WTC11 (cell line): Measurements from ENCODE around the gene MYO5C. TPM values are rescaled to one million over a fixed set of nuclear protein-coding genes. Genes with fewer than 3 reads are reported as not detected.

Source experiments
- ATAC-seq: fragments of 200-7000 bp; cut with Tn5 transposase; 2 replicates; pipeline ENCODE4 v1.10.0; 2021; ENCODE audit warnings: mild to moderate bottlenecking, moderate library complexity
- CTCF ChIA-PET: fragments of 300-600 bp; sonication (Branson Sonifier 250); formaldehyde crosslinking; loops from one replicate; lab custom pipeline; 2021; ENCODE audit warnings: antibody characterized with exemption; lab: Charles Lee
- POLR2A ChIA-PET: fragments of 350-600 bp; sonication (Branson Sonifier 250); formaldehyde crosslinking; loops from one replicate; lab custom pipeline; 2021; ENCODE audit warnings: antibody characterized with exemption; lab: Charles Lee
- DNase-seq: peaks from one replicate; pipeline ENCODE4 v3.0.0; 2021; ENCODE audit warnings: low spot score
- H3K27ac Mint-ChIP-seq: 2 replicates; pipeline ENCODE4 v1.8.0; 2021; ENCODE audit warnings: mixed read lengths
- H3K27me3 Mint-ChIP-seq: 2 replicates; pipeline ENCODE4 v1.8.0; 2021; ENCODE audit warnings: low read depth, mild to moderate bottlenecking, moderate library complexity, mixed read lengths
- H3K36me3 Mint-ChIP-seq: 2 replicates; pipeline ENCODE4 v1.8.0; 2021; ENCODE audit warnings: mixed read lengths
- H3K4me1 Mint-ChIP-seq: 2 replicates; pipeline ENCODE4 v1.8.0; 2022; ENCODE audit warnings: mixed read lengths
- H3K4me3 Mint-ChIP-seq: 2 replicates; pipeline ENCODE4 v1.8.0; 2021; ENCODE audit warnings: mild to moderate bottlenecking, moderate library complexity, mixed read lengths
- H3K9me3 Mint-ChIP-seq: 2 replicates; pipeline ENCODE4 v1.8.0; 2021; ENCODE audit warnings: mixed read lengths
- ATF1 ChIP-seq: sonication (generic); formaldehyde crosslinking; IDR thresholded peaks from 2 replicates; pipeline ENCODE4 v1.8.1; 2023; ENCODE audit warnings: mild to moderate bottlenecking, moderate library complexity, missing genetic modification reagents
- CREB1 ChIP-seq: sonication (generic); formaldehyde crosslinking; IDR thresholded peaks from 2 replicates; pipeline ENCODE4 v1.8.0; 2023; ENCODE audit warnings: mild to moderate bottlenecking, missing genetic modification reagents
- CREM ChIP-seq: sonication (generic); formaldehyde crosslinking; IDR thresholded peaks from 2 replicates; pipeline ENCODE4 v1.8.1; 2022; ENCODE audit warnings: mild to moderate bottlenecking, missing genetic modification reagents, moderate library complexity
- GTF2I ChIP-seq: fragments of 250-450 bp; sonication (Bioruptor Pico); conservative IDR thresholded peaks from 2 replicates; pipeline ENCODE4 v1.4.0; 2021; ENCODE audit warnings: mild to moderate bottlenecking
- IRF2 ChIP-seq: sonication (generic); formaldehyde crosslinking; IDR thresholded peaks from 2 replicates; pipeline ENCODE4 v1.8.0; 2022; ENCODE audit warnings: low read depth, missing genetic modification reagents, borderline replicate concordance
- NFYB ChIP-seq: sonication (generic); formaldehyde crosslinking; conservative IDR thresholded peaks from 2 replicates; pipeline ENCODE4 v1.8.0; 2022; ENCODE audit warnings: low read depth, missing genetic modification reagents
- NR1H2 ChIP-seq: sonication (generic); formaldehyde crosslinking; IDR thresholded peaks from 2 replicates; pipeline ENCODE4 v1.9.0; 2021; ENCODE audit warnings: mild to moderate bottlenecking, moderate library complexity, missing genetic modification reagents
- PRRX2 ChIP-seq: fragments of 250-450 bp; sonication (Bioruptor Pico); IDR thresholded peaks from 2 replicates; pipeline ENCODE4 v1.8.0; 2021; ENCODE audit warnings: mild to moderate bottlenecking
- TEAD4 ChIP-seq: sonication (generic); formaldehyde crosslinking; IDR thresholded peaks from 2 replicates; pipeline ENCODE4 v1.8.0; 2022; ENCODE audit warnings: mild to moderate bottlenecking, missing genetic modification reagents
- ZBTB21 ChIP-seq: sonication (generic); formaldehyde crosslinking; IDR thresholded peaks from 2 replicates; pipeline ENCODE4 v1.8.1; 2023; ENCODE audit warnings: mild to moderate bottlenecking, missing genetic modification reagents, borderline replicate concordance
- ZNF121 ChIP-seq: sonication (generic); formaldehyde crosslinking; IDR thresholded peaks from 2 replicates; pipeline ENCODE4 v1.8.0; 2023; ENCODE audit warnings: missing genetic modification reagents
- ZNF396 ChIP-seq: fragments of 250-450 bp; sonication (Bioruptor Pico); IDR thresholded peaks from 2 replicates; pipeline ENCODE4 v1.8.0; 2021; ENCODE audit warnings: mild to moderate bottlenecking, moderate library complexity, borderline replicate concordance
- total RNA-seq: library from RNA; stranded (reverse); gene quantifications from 3 replicates; pipeline ENCODE4 v1.2.3, GENCODE V29; 2021
- TF ChIP-seq, protein P1 (sequence below): fragments of 250-450 bp; sonication (Bioruptor Pico); IDR thresholded peaks from 2 replicates; pipeline ENCODE4 v1.9.0; 2021; ENCODE audit warnings: moderate library complexity, mild to moderate bottlenecking, inconsistent platforms, borderline replicate concordance
- TF ChIP-seq, protein P2 (sequence below): sonication (generic); formaldehyde crosslinking; IDR thresholded peaks from 2 replicates; pipeline ENCODE4 v1.8.0; 2022; ENCODE audit warnings: mild to moderate bottlenecking, missing genetic modification reagents
- TF ChIP-seq, protein P3 (sequence below): sonication (generic); formaldehyde crosslinking; IDR thresholded peaks from 2 replicates; pipeline ENCODE4 v1.8.1; 2022; ENCODE audit warnings: low read depth, mild to moderate bottlenecking, moderate library complexity, missing genetic modification reagents, borderline replicate concordance
- TF ChIP-seq, protein P4 (sequence below): fragments of 250-450 bp; sonication (Bioruptor Pico); IDR thresholded peaks from 2 replicates; pipeline ENCODE4 v1.8.0; 2021; ENCODE audit warnings: mild to moderate bottlenecking
- TF ChIP-seq, protein P5 (sequence below): sonication (generic); formaldehyde crosslinking; IDR thresholded peaks from 2 replicates; pipeline ENCODE4 v1.8.1; 2022; ENCODE audit warnings: mild to moderate bottlenecking, moderate library complexity, missing genetic modification reagents
- TF ChIP-seq, protein P6 (sequence below): sonication (generic); formaldehyde crosslinking; IDR thresholded peaks from 2 replicates; pipeline ENCODE4 v1.8.0; 2022; ENCODE audit warnings: mild to moderate bottlenecking, missing genetic modification reagents

Gene MYO5C
- total RNA-seq, 1 experiment from 2014 or later = 25.3 TPM

DNA sequence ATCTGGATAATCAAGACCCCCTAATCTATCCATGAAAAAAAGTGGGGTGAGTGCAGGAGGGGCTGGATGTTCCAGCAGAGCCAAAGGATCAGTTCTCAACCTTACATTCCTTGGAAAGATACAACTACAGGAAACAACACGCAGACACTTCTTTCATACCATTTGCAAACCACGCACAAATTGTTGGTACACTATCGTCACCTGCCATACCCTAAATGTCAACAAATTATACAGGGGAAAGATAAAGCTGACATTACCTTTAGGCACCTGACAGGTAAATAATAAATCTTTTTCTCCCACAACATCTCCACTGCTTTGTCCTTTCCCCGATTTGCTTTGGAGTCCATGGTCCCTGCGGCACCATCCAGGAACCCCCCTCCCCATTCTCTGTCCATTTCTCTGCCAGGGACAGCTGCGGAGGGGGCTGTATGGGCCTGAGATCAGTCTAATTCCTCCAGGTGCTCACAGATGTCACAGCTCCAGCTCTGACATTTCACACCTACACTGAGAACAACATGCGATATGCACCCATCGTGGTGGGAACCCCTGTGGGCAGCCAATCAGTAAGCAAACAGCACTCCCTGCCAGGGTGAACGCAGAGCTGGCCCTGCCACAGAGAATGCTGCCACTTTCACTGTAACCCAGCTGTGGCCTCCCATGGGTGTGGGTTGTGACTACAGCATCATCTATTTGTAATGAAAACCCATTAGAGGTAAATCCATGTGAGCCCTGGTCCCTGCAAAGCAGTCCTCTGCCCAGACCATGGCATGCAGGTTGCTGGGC, 145.4 kb downstream of the MYO5C start:
- CTCF ChIA-PET = interaction anchor here (0.6 kb wide), 1 partner anchor 71 kb away, joined by 3 read pairs; no protein-coding TSS in a partner anchor
- TF ChIP-seq CREB1 (CRISPR knock-in tag) (no peak), NR1H2 (no peak), CREM (no peak)
- TF ChIP-seq, protein P1, sequence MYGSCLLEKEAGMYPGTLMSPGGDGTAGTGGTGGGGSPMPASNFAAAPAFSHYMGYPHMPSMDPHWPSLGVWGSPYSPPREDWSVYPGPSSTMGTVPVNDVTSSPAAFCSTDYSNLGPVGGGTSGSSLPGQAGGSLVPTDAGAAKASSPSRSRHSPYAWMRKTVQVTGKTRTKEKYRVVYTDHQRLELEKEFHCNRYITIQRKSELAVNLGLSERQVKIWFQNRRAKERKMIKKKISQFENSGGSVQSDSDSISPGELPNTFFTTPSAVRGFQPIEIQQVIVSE (CRISPR knock-in tag) = no peak
- TF ChIP-seq, protein P2, sequence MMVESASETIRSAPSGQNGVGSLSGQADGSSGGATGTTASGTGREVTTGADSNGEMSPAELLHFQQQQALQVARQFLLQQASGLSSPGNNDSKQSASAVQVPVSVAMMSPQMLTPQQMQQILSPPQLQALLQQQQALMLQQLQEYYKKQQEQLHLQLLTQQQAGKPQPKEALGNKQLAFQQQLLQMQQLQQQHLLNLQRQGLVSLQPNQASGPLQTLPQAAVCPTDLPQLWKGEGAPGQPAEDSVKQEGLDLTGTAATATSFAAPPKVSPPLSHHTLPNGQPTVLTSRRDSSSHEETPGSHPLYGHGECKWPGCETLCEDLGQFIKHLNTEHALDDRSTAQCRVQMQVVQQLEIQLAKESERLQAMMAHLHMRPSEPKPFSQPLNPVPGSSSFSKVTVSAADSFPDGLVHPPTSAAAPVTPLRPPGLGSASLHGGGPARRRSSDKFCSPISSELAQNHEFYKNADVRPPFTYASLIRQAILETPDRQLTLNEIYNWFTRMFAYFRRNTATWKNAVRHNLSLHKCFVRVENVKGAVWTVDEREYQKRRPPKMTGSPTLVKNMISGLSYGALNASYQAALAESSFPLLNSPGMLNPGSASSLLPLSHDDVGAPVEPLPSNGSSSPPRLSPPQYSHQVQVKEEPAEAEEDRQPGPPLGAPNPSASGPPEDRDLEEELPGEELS (CRISPR knock-in tag) = no peak
- Mint-ChIP-seq H3K9me3 (peaks cover 4% of the 10 kb centered on the region), H3K27ac (no peak overlapping the region), H3K36me3 (peaks cover 41% of the 10 kb centered on the region), H3K4me3 (no peak overlapping the region), H3K27me3 (no peaks in the 10 kb centered on the region), H3K4me1 (no peaks in the 10 kb centered on the region)
- POLR2A ChIA-PET = no interaction called here
- DNase-seq (no peak), ATAC-seq (no peak)

DNA sequence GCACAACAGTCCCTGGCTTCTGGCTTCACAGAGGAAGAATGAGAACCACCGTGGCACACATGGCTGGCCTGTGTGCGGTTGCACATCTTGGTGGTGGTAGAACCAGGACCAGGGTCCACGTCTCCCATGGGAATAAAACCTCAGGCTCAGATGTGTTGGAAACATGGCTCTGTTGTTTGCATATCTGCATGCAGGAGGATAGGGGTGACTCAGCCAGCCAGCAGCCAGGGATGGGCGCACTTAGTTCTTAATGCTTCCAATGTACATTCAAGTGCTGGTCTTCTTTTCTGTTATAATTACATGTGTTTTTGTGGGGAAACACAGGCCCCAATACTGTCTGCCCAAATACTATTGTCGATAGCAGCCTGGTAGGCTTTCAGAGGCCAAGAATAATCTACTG, 147.2 kb downstream of the MYO5C start:
- ChIA-PET CTCF (no interaction called here), POLR2A (no interaction called here)
- TF ChIP-seq ZBTB21 (CRISPR knock-in tag) (no peak), PRRX2 (no peak), IRF2 (CRISPR knock-in tag) (no peak)
- ATAC-seq = no peak
- no peak overlapping the region for H3K4me3 Mint-ChIP-seq
- no peak overlapping the region for H3K27ac Mint-ChIP-seq
- DNase-seq = no peak
- H3K4me1 Mint-ChIP-seq = no peaks in the 10 kb centered on the region
- peaks cover 4% of the 10 kb centered on the region for H3K9me3 Mint-ChIP-seq
- peaks cover 52% of the 10 kb centered on the region for H3K36me3 Mint-ChIP-seq
- no peaks in the 10 kb centered on the region for H3K27me3 Mint-ChIP-seq

DNA sequence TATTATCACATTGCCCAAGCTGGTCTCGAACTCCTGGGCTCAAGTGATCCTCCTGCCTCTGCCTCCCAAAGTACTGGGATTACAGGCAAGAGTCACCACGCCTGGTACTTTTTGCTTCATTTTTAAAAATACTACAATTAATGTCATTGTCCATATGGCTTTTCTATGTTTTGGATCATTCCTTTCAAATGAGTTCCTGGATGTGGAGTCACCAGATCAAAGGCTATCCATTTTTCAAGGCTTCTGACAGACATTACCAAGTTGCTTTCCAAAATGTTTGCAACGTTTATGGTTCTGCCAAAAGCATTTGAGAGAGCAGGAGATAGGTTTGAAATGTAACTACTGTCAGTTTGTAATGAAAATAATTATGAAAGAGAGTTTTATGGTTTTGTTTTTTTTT, 148.8 kb downstream of the MYO5C start:
- DNase-seq (no peak), ATAC-seq (no peak)
- no peak for TF ChIP-seq ZBTB21 (CRISPR knock-in tag)
- TF ChIP-seq PRRX2 = no peak
- TF ChIP-seq, protein P3, sequence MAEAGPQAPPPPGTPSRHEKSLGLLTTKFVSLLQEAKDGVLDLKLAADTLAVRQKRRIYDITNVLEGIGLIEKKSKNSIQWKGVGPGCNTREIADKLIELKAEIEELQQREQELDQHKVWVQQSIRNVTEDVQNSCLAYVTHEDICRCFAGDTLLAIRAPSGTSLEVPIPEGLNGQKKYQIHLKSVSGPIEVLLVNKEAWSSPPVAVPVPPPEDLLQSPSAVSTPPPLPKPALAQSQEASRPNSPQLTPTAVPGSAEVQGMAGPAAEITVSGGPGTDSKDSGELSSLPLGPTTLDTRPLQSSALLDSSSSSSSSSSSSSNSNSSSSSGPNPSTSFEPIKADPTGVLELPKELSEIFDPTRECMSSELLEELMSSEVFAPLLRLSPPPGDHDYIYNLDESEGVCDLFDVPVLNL (CRISPR knock-in tag) = no peak
- no peak for TF ChIP-seq ZNF121 (CRISPR knock-in tag)
- no peak for TF ChIP-seq NFYB (CRISPR knock-in tag)
- TF ChIP-seq ATF1 (CRISPR knock-in tag) = no peak
- no peak for TF ChIP-seq GTF2I (CRISPR knock-in tag)
- TF ChIP-seq TEAD4 = no peak
- TF ChIP-seq, protein P4, sequence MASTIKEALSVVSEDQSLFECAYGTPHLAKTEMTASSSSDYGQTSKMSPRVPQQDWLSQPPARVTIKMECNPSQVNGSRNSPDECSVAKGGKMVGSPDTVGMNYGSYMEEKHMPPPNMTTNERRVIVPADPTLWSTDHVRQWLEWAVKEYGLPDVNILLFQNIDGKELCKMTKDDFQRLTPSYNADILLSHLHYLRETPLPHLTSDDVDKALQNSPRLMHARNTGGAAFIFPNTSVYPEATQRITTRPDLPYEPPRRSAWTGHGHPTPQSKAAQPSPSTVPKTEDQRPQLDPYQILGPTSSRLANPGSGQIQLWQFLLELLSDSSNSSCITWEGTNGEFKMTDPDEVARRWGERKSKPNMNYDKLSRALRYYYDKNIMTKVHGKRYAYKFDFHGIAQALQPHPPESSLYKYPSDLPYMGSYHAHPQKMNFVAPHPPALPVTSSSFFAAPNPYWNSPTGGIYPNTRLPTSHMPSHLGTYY (CRISPR knock-in tag) = no peak
- TF ChIP-seq, protein P5, sequence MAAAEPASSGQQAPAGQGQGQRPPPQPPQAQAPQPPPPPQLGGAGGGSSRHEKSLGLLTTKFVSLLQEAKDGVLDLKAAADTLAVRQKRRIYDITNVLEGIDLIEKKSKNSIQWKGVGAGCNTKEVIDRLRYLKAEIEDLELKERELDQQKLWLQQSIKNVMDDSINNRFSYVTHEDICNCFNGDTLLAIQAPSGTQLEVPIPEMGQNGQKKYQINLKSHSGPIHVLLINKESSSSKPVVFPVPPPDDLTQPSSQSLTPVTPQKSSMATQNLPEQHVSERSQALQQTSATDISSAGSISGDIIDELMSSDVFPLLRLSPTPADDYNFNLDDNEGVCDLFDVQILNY = no peak
- TF ChIP-seq ZNF396 = no peak
- TF ChIP-seq, protein P6, sequence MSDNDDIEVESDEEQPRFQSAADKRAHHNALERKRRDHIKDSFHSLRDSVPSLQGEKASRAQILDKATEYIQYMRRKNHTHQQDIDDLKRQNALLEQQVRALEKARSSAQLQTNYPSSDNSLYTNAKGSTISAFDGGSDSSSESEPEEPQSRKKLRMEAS = no peak
- H3K4me1 Mint-ChIP-seq = no peaks in the 10 kb centered on the region
- H3K27me3 Mint-ChIP-seq = no peaks in the 10 kb centered on the region
- ChIA-PET POLR2A (no interaction called here), CTCF (no interaction called here)
- peaks cover 45% of the 10 kb centered on the region for H3K36me3 Mint-ChIP-seq
- no peak overlapping the region for H3K27ac Mint-ChIP-seq
- peaks cover 4% of the 10 kb centered on the region for H3K9me3 Mint-ChIP-seq
- no peak overlapping the region for H3K4me3 Mint-ChIP-seq
